Activated CD8-positive, alpha-beta memory T cell treated with anti-CD3 and anti-CD28 coated beads, Interleukin-2, amount 10 ng/mL, durations not matched to agents 7 days and 5 days (primary cell): Measurements from ENCODE around the gene ZHX3. TPM values are rescaled to one million over a fixed set of nuclear protein-coding genes. Genes with fewer than 3 reads are reported as not detected.

Experiments
- ATAC-seq: fragments of 150-1000 bp; cut with Tn5 transposase; one replicate; pipeline ENCODE4 v1.10.0; 2021; ENCODE audit warnings: moderate library complexity
- CTCF ChIA-PET: fragments of 350-600 bp; sonication (Branson Sonifier 250); formaldehyde crosslinking; loops from one replicate; lab custom pipeline; 2021; ENCODE audit warnings: antibody characterized with exemption; lab: Charles Lee
- DNase-seq: peaks from one replicate; pipeline ENCODE4 v3.0.0-alpha.2; 2020
- H3K27ac Mint-ChIP-seq: one replicate; pipeline ENCODE4 v1.8.0; 2021; ENCODE audit warnings: mild to moderate bottlenecking, mixed read lengths
- H3K27me3 Mint-ChIP-seq: one replicate; pipeline ENCODE4 v1.8.0; 2021; ENCODE audit warnings: mixed read lengths
- H3K36me3 Mint-ChIP-seq: one replicate; pipeline ENCODE4 v1.8.0; 2021; ENCODE audit warnings: mild to moderate bottlenecking, mixed read lengths
- H3K4me1 Mint-ChIP-seq: one replicate; pipeline ENCODE4 v1.8.0; 2021; ENCODE audit warnings: mixed read lengths
- H3K4me3 Mint-ChIP-seq: one replicate; pipeline ENCODE4 v1.8.0; 2021; ENCODE audit warnings: mild to moderate bottlenecking, moderate library complexity, mixed read lengths
- H3K9me3 Mint-ChIP-seq: one replicate; pipeline ENCODE4 v1.8.0; 2022; ENCODE audit warnings: low read depth, mixed read lengths
- total RNA-seq, 2 experiments: library from RNA; stranded (reverse); gene quantifications; one replicate each; pipeline ENCODE4 v1.2.3, GENCODE V29; 2021

ZHX3 gene
- total RNA-seq, 2 experiments from 2014 or later, result 11.4 to 13.3 TPM

DNA sequence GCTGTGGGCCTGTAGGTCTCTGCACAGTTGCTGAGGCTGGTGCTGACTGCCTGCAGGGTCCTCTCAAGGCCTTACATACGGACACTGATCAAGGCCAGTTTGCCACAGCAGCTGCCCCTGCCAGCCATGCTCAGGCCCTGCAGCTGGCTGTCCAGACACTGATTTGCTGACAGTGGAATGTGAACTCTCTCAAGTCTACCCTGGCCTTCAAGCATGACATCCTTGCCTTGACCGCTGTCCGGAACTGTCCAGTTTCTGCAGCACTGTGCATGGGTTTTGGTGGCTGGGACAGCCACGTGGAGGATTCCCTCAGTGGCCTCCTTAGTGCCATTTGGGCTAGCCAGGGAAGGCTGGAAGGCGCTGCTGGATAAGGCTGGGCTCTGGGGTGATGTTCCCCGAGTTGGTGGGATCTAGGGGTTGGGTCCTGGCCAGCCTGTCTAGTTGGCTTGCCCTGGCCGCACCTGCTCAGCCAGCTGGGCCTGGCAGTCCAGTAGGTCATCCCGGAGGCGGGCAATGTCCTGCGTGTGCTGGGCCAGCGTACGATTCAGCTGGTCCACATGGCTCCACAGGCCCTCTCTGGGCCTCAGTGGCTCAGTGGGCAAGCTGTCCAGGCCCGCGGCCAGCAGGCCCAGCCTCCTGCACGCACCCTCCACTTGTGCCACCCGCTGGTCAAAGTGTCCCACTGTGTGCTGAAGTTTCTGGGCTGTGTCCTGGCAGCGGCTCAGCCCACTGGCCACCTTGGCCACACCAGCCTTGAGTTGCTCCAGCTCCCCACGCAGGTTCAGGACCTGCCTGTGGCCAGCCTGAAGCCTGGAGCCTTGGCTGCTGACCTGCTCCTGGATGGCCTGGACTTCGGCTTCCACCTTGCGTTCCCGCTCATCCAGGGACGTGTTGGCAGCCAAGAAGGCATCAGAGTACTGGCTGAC, 43.6 kb upstream of the ZHX3 start:
- DNase-seq, result no peak
- Mint-ChIP-seq H3K9me3 (no peaks in the 10 kb centered on the region), H3K4me3 (no peak overlapping the region), H3K27me3 (peaks cover 10% of the 10 kb centered on the region), H3K27ac (no peak overlapping the region), H3K36me3 (no peaks in the 10 kb centered on the region), H3K4me1 (no peaks in the 10 kb centered on the region)
- no peak for ATAC-seq
- CTCF ChIA-PET, result no interaction called here

DNA sequence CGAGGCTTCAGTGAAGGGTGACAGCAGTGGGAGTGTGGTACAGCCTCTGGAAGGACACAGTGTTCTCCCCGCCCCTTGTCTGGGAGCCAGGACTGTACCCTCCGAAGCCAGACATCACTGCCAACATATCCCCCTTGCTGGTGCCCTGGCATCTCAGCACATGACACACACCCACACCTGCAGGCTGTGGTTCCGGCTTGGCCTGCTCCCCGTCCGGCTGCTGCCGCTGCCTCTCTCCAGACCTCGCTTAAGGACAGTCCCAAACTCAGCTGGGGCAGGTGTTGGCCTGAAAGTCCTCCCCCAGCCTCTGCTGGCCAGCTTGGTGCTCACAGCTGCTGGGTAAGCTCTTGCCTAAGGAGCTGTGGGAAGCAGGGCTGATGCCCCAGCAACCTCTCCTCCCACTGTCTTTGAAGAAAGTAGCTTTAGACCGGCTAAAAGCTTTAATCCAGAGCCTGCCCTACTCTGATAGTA, 42.0 kb upstream of the ZHX3 start:
- H3K4me1 Mint-ChIP-seq, result no peaks in the 10 kb centered on the region
- H3K36me3 Mint-ChIP-seq, result no peaks in the 10 kb centered on the region
- no peak overlapping the region for H3K4me3 Mint-ChIP-seq
- H3K27ac Mint-ChIP-seq, result no peak overlapping the region
- ATAC-seq (no peak), DNase-seq (no peak)
- CTCF ChIA-PET, result no interaction called here
- H3K9me3 Mint-ChIP-seq, result no peaks in the 10 kb centered on the region
- no peaks in the 10 kb centered on the region for H3K27me3 Mint-ChIP-seq

GRCh38 chr20:41358717-41359116, 41.2 kb upstream of the ZHX3 start:
- Mint-ChIP-seq H3K9me3 (no peaks in the 10 kb centered on the region), H3K4me3 (no peak overlapping the region), H3K36me3 (no peaks in the 10 kb centered on the region), H3K4me1 (no peaks in the 10 kb centered on the region), H3K27ac (no peak overlapping the region), H3K27me3 (no peaks in the 10 kb centered on the region)
- CTCF ChIA-PET, result no interaction called here
- ATAC-seq (no peak), DNase-seq (no peak)

DNA sequence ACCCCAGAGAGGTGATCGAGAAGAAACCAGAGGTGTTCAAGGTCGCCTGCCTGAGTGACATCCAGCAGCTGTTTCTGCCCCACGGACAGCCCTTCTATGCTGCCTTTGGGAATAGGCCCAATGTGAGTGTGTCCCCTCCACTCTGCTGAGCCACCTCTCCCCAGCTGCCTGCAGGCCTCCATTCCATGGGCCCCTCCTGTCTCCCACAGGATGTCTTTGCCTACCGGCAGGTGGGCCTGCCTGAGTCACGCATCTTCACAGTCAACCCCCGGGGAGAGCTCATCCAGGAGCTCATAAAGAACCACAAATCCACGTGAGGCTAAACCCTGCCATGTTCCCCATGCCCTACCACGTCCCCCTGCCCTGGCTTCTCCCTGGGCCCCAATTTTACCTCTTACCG, 40.7 kb upstream of the ZHX3 start:
- no peaks in the 10 kb centered on the region for H3K4me1 Mint-ChIP-seq
- H3K36me3 Mint-ChIP-seq, result no peaks in the 10 kb centered on the region
- H3K9me3 Mint-ChIP-seq, result no peaks in the 10 kb centered on the region
- CTCF ChIA-PET, result no interaction called here
- H3K27ac Mint-ChIP-seq, result no peak overlapping the region
- H3K27me3 Mint-ChIP-seq, result no peaks in the 10 kb centered on the region
- no peak for DNase-seq
- no peak for ATAC-seq
- no peak overlapping the region for H3K4me3 Mint-ChIP-seq

DNA sequence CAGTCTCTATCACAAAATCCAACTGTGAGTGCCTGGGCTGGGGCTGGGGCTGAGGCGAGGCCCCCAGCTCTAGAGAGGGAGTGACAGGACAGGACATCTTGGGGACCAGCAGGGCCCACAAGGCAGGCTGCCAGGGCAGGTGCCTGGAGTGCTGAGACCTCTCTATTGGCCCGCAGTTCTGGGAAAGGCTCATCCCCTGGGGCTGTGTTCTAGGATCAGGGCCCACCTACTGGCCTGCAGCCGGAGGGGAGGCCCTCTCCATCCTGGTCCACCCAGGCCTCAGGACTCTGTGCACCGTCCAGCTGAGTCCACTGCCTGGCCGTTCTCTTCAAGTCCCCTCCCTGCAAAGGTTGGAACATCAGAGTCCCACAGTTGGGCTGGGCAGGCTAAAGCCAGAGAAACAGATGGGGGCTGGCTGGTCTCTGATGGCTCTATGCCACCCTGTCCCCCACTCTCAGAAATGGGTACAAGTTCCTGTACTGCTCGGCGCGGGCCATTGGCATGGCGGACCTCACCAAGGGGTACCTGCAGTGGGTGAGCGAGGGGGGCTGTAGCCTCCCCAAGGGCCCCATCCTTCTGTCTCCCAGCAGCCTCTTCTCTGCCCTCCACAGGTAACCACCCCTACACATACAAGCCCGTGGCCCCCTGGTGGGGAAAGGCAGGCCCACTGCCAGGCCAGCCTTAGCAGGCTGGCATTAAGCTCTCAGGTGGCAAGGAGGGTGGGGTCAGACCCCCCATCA, 40.1 kb upstream of the ZHX3 start:
- Mint-ChIP-seq H3K36me3 (no peaks in the 10 kb centered on the region), H3K27ac (no peak overlapping the region), H3K4me1 (no peaks in the 10 kb centered on the region), H3K9me3 (no peaks in the 10 kb centered on the region), H3K4me3 (no peak overlapping the region), H3K27me3 (no peaks in the 10 kb centered on the region)
- DNase-seq, result no peak
- ATAC-seq, result no peak
- CTCF ChIA-PET, result no interaction called here

DNA sequence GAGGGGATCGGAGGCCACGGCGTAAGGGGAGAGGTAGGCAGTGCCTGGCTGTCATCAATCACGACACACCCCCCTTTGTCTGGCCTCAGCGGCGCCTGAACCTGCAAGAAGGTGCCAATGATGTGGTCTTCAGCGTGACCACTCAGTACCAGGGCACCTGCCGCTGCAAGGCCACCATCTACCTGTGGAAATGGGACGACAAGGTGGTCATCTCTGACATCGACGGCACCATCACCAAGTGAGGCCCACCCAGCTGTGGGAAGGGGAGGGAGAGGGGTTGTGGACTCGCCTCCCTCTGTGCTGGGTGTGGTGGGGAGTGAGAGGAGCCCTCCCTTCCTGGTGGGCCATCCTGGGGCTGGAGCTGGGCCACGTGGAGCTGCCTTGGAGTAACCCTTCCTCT, 39.4 kb upstream of the ZHX3 start:
- Mint-ChIP-seq H3K9me3 (no peaks in the 10 kb centered on the region), H3K27ac (no peak overlapping the region), H3K4me3 (no peak overlapping the region), H3K4me1 (no peaks in the 10 kb centered on the region), H3K27me3 (no peaks in the 10 kb centered on the region), H3K36me3 (no peaks in the 10 kb centered on the region)
- no peak for ATAC-seq
- DNase-seq, result no peak
- CTCF ChIA-PET, result no interaction called here

- H3K27me3 Mint-ChIP-seq, result no peaks in the 10 kb centered on the region
- CTCF ChIA-PET, result no interaction called here
- ATAC-seq, result no peak
- no peak overlapping the region for H3K27ac Mint-ChIP-seq
- DNase-seq, result no peak
- H3K36me3 Mint-ChIP-seq, result no peaks in the 10 kb centered on the region
- no peak overlapping the region for H3K4me3 Mint-ChIP-seq
- H3K4me1 Mint-ChIP-seq, result no peaks in the 10 kb centered on the region
- no peaks in the 10 kb centered on the region for H3K9me3 Mint-ChIP-seq
These were observed 38.2 kb upstream of the ZHX3 start for GRCh38 chr20:41355598-41356203.

- Mint-ChIP-seq H3K4me1 (no peaks in the 10 kb centered on the region), H3K27ac (no peak overlapping the region), H3K27me3 (peaks cover 3% of the 10 kb centered on the region), H3K9me3 (no peaks in the 10 kb centered on the region), H3K4me3 (no peak overlapping the region), H3K36me3 (no peaks in the 10 kb centered on the region)
- DNase-seq (no peak), ATAC-seq (no peak)
- CTCF ChIA-PET, result no interaction called here
These were observed 37.7 kb upstream of the ZHX3 start for GRCh38 chr20:41355192-41355591.

- no peaks in the 10 kb centered on the region for H3K4me1 Mint-ChIP-seq
- DNase-seq, result no peak
- H3K4me3 Mint-ChIP-seq, result no peak overlapping the region
- H3K9me3 Mint-ChIP-seq, result no peaks in the 10 kb centered on the region
- CTCF ChIA-PET, result interaction anchor here (1.0 kb wide), 1 partner anchor 9 kb away, joined by 3 read pairs; no protein-coding TSS in a partner anchor
- H3K36me3 Mint-ChIP-seq, result no peaks in the 10 kb centered on the region
- peaks cover 3% of the 10 kb centered on the region for H3K27me3 Mint-ChIP-seq
- no peak for ATAC-seq
- H3K27ac Mint-ChIP-seq, result no peak overlapping the region
These were observed 36.0 kb upstream of the ZHX3 start for GRCh38 chr20:41353530-41353929.

DNA sequence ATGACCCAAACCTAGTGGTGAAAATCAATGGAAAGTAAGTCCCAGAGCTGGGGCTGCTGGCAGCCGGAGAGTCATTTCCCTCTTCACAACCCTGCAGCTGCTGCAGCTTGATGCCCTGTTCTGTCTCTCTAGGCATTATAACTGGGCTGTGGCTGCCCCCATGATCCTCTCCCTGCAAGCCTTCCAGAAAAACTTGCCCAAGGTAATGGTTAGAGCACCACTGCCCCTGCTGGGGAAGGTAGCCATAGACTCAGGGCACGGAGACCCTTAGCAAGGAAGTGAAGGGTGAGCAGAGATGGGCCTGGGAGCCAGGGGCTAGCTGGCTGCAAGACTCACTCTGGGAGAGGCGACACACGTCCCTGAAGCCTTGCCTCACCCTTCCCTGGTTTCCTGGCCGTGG, 35.1 kb upstream of the ZHX3 start:
- CTCF ChIA-PET, result no interaction called here
- no peak for ATAC-seq
- no peak overlapping the region for H3K27ac Mint-ChIP-seq
- H3K36me3 Mint-ChIP-seq, result no peaks in the 10 kb centered on the region
- H3K4me3 Mint-ChIP-seq, result no peak overlapping the region
- no peak for DNase-seq
- no peaks in the 10 kb centered on the region for H3K9me3 Mint-ChIP-seq
- H3K27me3 Mint-ChIP-seq, result peaks cover 3% of the 10 kb centered on the region
- no peaks in the 10 kb centered on the region for H3K4me1 Mint-ChIP-seq

GRCh38 chr20:41352106-41352505, 34.6 kb upstream of the ZHX3 start:
- ATAC-seq (no peak), DNase-seq (no peak)
- Mint-ChIP-seq H3K9me3 (no peaks in the 10 kb centered on the region), H3K27ac (no peak overlapping the region), H3K4me1 (no peaks in the 10 kb centered on the region), H3K36me3 (no peaks in the 10 kb centered on the region), H3K27me3 (peaks cover 3% of the 10 kb centered on the region), H3K4me3 (no peak overlapping the region)
- CTCF ChIA-PET, result no interaction called here

DNA sequence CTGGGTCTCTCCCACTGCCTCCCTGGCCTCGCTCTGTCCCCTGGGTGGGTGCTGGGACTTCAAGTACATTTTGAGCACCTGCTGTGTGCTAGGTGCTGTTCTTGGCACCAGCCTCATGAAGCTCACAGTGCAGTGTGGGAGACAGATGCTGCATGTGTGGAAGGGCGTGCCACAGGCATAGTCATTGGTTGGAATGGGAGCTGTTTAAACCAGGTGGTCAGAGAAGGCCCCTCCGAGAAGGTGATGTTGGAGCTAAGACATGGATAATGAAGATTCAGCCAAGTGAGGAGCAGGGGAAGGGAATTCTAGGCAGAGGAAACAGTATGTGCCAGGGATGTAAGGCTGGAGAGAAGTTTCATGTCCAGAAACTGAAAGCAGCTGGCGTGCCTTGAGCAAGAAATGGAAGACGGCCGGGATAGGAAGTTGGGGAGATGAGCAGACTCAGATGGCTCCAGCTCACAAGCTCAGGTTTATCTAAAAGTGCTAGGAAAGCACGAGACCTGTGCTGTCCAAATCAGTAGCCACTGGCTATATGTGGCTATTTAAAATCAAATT, 33.0 kb upstream of the ZHX3 start:
- H3K27me3 Mint-ChIP-seq, result peaks cover 3% of the 10 kb centered on the region
- no peak for DNase-seq
- no peaks in the 10 kb centered on the region for H3K36me3 Mint-ChIP-seq
- H3K9me3 Mint-ChIP-seq, result no peaks in the 10 kb centered on the region
- H3K4me1 Mint-ChIP-seq, result no peaks in the 10 kb centered on the region
- CTCF ChIA-PET, result interaction anchor here (0.6 to 1.1 kb wide), 3 partner anchors 11 to 382 kb away, joined by 3 read pairs; no protein-coding TSS in a partner anchor
- no peak overlapping the region for H3K27ac Mint-ChIP-seq
- H3K4me3 Mint-ChIP-seq, result no peak overlapping the region
- no peak for ATAC-seq

DNA sequence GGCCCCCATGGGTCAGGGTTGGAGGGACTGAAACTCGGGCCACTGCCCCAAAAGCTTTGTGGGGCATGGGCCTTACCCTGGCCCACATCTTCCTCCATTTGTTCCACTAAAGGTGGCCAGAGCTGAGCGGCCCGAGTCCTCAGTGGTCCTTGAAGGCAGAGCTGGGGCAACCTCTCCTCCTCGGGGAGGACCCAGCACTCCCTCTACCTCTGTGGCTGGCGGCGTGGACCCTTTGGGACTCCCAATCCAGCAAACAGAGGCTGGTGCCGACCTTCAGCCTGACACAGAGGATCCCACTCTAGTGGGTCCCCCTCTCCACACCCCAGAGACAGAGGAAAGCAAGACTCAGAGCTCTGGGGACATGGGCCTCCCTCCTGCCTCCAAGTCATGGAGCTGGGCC, 32.4 kb upstream of the ZHX3 start:
- H3K27ac Mint-ChIP-seq, result no peak overlapping the region
- CTCF ChIA-PET, result interaction anchor here (0.9 to 1.1 kb wide), 2 partner anchors 361 to 381 kb away, joined by 3 read pairs; no protein-coding TSS in a partner anchor
- no peaks in the 10 kb centered on the region for H3K4me1 Mint-ChIP-seq
- no peaks in the 10 kb centered on the region for H3K9me3 Mint-ChIP-seq
- H3K4me3 Mint-ChIP-seq, result no peak overlapping the region
- peaks cover 3% of the 10 kb centered on the region for H3K27me3 Mint-ChIP-seq
- no peak for ATAC-seq
- no peak for DNase-seq
- no peaks in the 10 kb centered on the region for H3K36me3 Mint-ChIP-seq
